A549 (cell line): ENCODE data around the gene CCDC57. TPM values are rescaled to one million over a fixed set of nuclear protein-coding genes. Genes with fewer than 3 reads are reported as not detected.

ENCODE experiments used
- ATAC-seq, 2 experiments: fragments of 200-7000 bp in 1 of 2; fragments of >200 bp in 1 of 2; cut with Nextera tagmentation in 1 of 2; cut with Tn5 transposase in 1 of 2; 3 replicates each; pipeline versions ENCODE4 v1.8.0 to v1.9.1; 2018 to 2020; ENCODE audit warnings: mild to moderate bottlenecking in 1 of 2, moderate library complexity in 1 of 2
- CTCF ChIA-PET: fragments of 300-600 bp; sonication (Branson Sonifier 250); formaldehyde crosslinking; extraction: SDS; loops from one replicate; lab custom pipeline; 2021; ENCODE audit warnings: antibody characterized with exemption, inconsistent platforms; lab: Yijun Ruan, JAX
- POLR2A ChIA-PET: fragments of 350-600 bp; formaldehyde crosslinking; extraction: SDS; loops from one replicate; lab custom pipeline; 2021; ENCODE audit warnings: antibody characterized with exemption, inconsistent platforms; lab: Yijun Ruan, JAX
- DNase-seq, 2 experiments: peaks; one replicate each; pipeline versions ENCODE4 v3.0.0 to v3.0.0-alpha.2; 2011 to 2016; ENCODE audit warnings: low read depth in 1 of 2, low spot score in 1 of 2
- FAIRE-seq: peaks from 2 replicates; lab custom pipeline; 2011; peaks lifted over from hg19 to GRCh38; lab: Jason Lieb, UNC
- H3K27ac ChIP-seq, 2 experiments: fragments of >200 bp; sonication (Bioruptor Twin); formaldehyde crosslinking; 3 replicates each; pipeline ENCODE4 v1.5.1; 2016 to 2017
- H3K4me1 ChIP-seq: fragments of >200 bp; sonication (Bioruptor Twin); formaldehyde crosslinking; 3 replicates; pipeline ENCODE4 v1.6.1; 2016
- H3K4me2 ChIP-seq: fragments of >200 bp; sonication (Bioruptor Twin); formaldehyde crosslinking; 3 replicates; pipeline ENCODE4 v1.6.1; 2016
- H3K4me3 ChIP-seq: fragments of >200 bp; sonication (Bioruptor Twin); formaldehyde crosslinking; 3 replicates; pipeline ENCODE4 v1.5.1; 2016
- H3K9me3 ChIP-seq: fragments of >200 bp; sonication (Bioruptor Twin); formaldehyde crosslinking; 3 replicates; pipeline ENCODE4 v1.6.1; 2016
- ATOH8 ChIP-seq: fragments of 250-450 bp; sonication (Bioruptor Pico); IDR thresholded peaks from 2 replicates; pipeline ENCODE4 v1.5.0; 2020; ENCODE audit warnings: low read depth, mild to moderate bottlenecking, moderate library complexity
- CBX8 ChIP-seq: fragments of 200-600 bp; sonication (generic); IDR thresholded peaks from 2 replicates; pipeline ENCODE4 v1.6.1; 2016
- CHD4 ChIP-seq: fragments of 200-600 bp; sonication (generic); IDR thresholded peaks from 2 replicates; pipeline ENCODE4 v1.6.1; 2016; ENCODE audit warnings: antibody characterized with exemption, mild to moderate bottlenecking, borderline replicate concordance
- E2F6 ChIP-seq: IDR thresholded peaks from 2 replicates; pipeline ENCODE4 v1.6.1; 2012; ENCODE audit warnings: low read depth, borderline replicate concordance
- EHF ChIP-seq: fragments of 250-450 bp; sonication (Bioruptor Pico); IDR thresholded peaks from 2 replicates; pipeline ENCODE4 v1.5.0; 2020; ENCODE audit warnings: mild to moderate bottlenecking
- EHMT2 ChIP-seq: fragments of 200-600 bp; sonication (generic); IDR thresholded peaks from 2 replicates; pipeline ENCODE4 v1.6.1; 2016; ENCODE audit warnings: antibody characterized with exemption, low read depth, mild to moderate bottlenecking, moderate library complexity
- FOSB ChIP-seq: fragments of 250-450 bp; sonication (Bioruptor Pico); IDR thresholded peaks from 2 replicates; pipeline ENCODE4 v1.5.0; 2020; ENCODE audit warnings: mild to moderate bottlenecking, moderate library complexity
- FOXS1 ChIP-seq: fragments of 250-450 bp; sonication (Bioruptor Pico); IDR thresholded peaks from 2 replicates; pipeline ENCODE4 v1.5.0; 2020; ENCODE audit warnings: mild to moderate bottlenecking, moderate library complexity
- HDAC2 ChIP-seq: fragments of 200-600 bp; sonication (generic); IDR thresholded peaks from 2 replicates; pipeline ENCODE4 v1.6.1; 2016
- HEYL ChIP-seq: fragments of 250-450 bp; sonication (Bioruptor Pico); IDR thresholded peaks from 2 replicates; pipeline ENCODE4 v1.8.0; 2021; ENCODE audit warnings: mild to moderate bottlenecking, moderate library complexity
- HMGXB4 ChIP-seq: fragments of 250-450 bp; sonication (Bioruptor Pico); IDR thresholded peaks from 2 replicates; pipeline ENCODE4 v1.5.0; 2021; ENCODE audit warnings: mild to moderate bottlenecking, moderate library complexity, borderline replicate concordance
- HOXB13 ChIP-seq: fragments of 250-450 bp; sonication (Bioruptor Pico); IDR thresholded peaks from 2 replicates; pipeline ENCODE4 v1.5.0; 2020; ENCODE audit warnings: low read depth, mild to moderate bottlenecking, moderate library complexity
- HOXB5 ChIP-seq: fragments of 250-450 bp; sonication (Bioruptor Pico); IDR thresholded peaks from 2 replicates; pipeline ENCODE4 v1.5.0; 2020; ENCODE audit warnings: mild to moderate bottlenecking, moderate library complexity
- JUN ChIP-seq, 2 experiments: fragments of >200 bp; sonication (Bioruptor Twin); formaldehyde crosslinking; IDR thresholded peaks; 2 replicates in 1 of 2; 3 replicates in 1 of 2; pipeline ENCODE4 v1.6.1; 2016 to 2017
- KDM1A ChIP-seq: fragments of 200-600 bp; sonication (generic); IDR thresholded peaks from 2 replicates; pipeline ENCODE4 v1.6.1; 2016; ENCODE audit warnings: low read depth, mild to moderate bottlenecking
- KDM5A ChIP-seq: fragments of 200-600 bp; sonication (generic); IDR thresholded peaks from 2 replicates; pipeline ENCODE4 v1.6.1; 2016; ENCODE audit warnings: antibody characterized with exemption, mild to moderate bottlenecking
- MAX ChIP-seq: IDR thresholded peaks from 2 replicates; pipeline ENCODE4 v1.6.1; 2012
- MYC ChIP-seq: IDR thresholded peaks from 2 replicates; pipeline ENCODE4 v1.6.1; 2012; ENCODE audit warnings: mild to moderate bottlenecking, inconsistent platforms, low read length, improper control_type of control experiment, borderline replicate concordance
- POLR2A ChIP-seq: IDR thresholded peaks from 2 replicates; pipeline ENCODE4 v1.6.1; 2012; ENCODE audit warnings: mild to moderate bottlenecking, low read length
- POLR2AphosphoS2 ChIP-seq: conservative IDR thresholded peaks from 2 replicates; pipeline ENCODE4 v1.6.1; 2012; ENCODE audit warnings: low read length, improper control_type of control experiment, inconsistent platforms
- RNF2 ChIP-seq: fragments of 200-600 bp; sonication (generic); IDR thresholded peaks from 2 replicates; pipeline ENCODE4 v1.6.1; 2016; ENCODE audit warnings: low read depth, mild to moderate bottlenecking, antibody characterized with exemption, moderate library complexity, borderline replicate concordance
- TFCP2L1 ChIP-seq: fragments of 250-450 bp; sonication (Bioruptor Pico); IDR thresholded peaks from 2 replicates; pipeline ENCODE4 v1.5.0; 2021; ENCODE audit warnings: mild to moderate bottlenecking
- USF2 ChIP-seq: fragments of 450-650 bp; IDR thresholded peaks from 2 replicates; pipeline ENCODE4 v1.6.1; 2014; ENCODE audit warnings: antibody characterized with exemption
- ZC3H11A ChIP-seq: fragments of 450-650 bp; IDR thresholded peaks from 2 replicates; pipeline ENCODE4 v1.6.1; 2014; ENCODE audit warnings: antibody characterized with exemption, mild to moderate bottlenecking
- ZNF302 ChIP-seq: fragments of 250-450 bp; sonication (Bioruptor Pico); IDR thresholded peaks from 2 replicates; pipeline ENCODE4 v1.9.0; 2021; ENCODE audit warnings: inconsistent platforms, mild to moderate bottlenecking, moderate library complexity
- WGBS: methylation state at CpG from one replicate; pipeline ENCODE4 v1.1.6; 2017; ENCODE audit errors: missing lambda C conversion rate; 5-methylcytosine and 5-hydroxymethylcytosine counted together
- polyA plus RNA-seq, 4 experiments: library from polyadenylated mRNA; depleted of rRNA in 3 of 4; stranded (reverse); fragments of >200 nt; fragmentation: RNase III in 1 of 4; extraction: RNeasy Plus Mini Kit Qiagen cat#74134 plus additional on column Dnase treatment in 1 of 4; gene quantifications; 2 replicates in 3 of 4; 3 replicates in 1 of 4; pipeline ENCODE4 v1.2.3, GENCODE V29; 2011 to 2017

The CCDC57 gene
- polyA plus RNA-seq, 2 of the 4 experiments (the other 2 are of a cell fraction): 18.2 to 18.5 TPM

- no peak for FAIRE-seq
- WGBS: 89% methylated on average over 5 of the region's 10 CpGs
Observed at GRCh38 chr17:82101301-82101715, 111.3 kb downstream of the CCDC57 start.

GRCh38 chr17:82100502-82101298 lies 111.9 kb downstream of the CCDC57 start:
- FAIRE-seq (no peak), ATAC-seq (no peak), DNase-seq (no peak)
- Histone ChIP-seq H3K4me3 (no peak overlapping the region), H3K9me3 (no peaks in the 10 kb centered on the region), H3K27ac (peak overlapping the region in 1 of 2 experiments; percentile 96; a peak in 3 of 6 replicates), H3K4me2 (peak overlapping the region; percentile 91; the same call in 1 of the 3 replicates)
- ChIA-PET CTCF (interaction anchor here (0.7 to 4.1 kb wide), 6 partner anchors 10 to 81 kb away, joined by 3 to 22 read pairs (median 4); no protein-coding TSS in a partner anchor), POLR2A (interaction anchor here (1.5 kb wide), 1 partner anchor 12 kb away, joined by 3 read pairs; no protein-coding TSS in a partner anchor)
- 94% methylated on average over 33 of the region's 35 CpGs for WGBS
- TF ChIP-seq POLR2A: 0 out of 2 replicates have a peak, but pooled peaks have one; percentile 18
- no peak for TF ChIP-seq MYC
- TF ChIP-seq ZC3H11A: no peak
- no peak for TF ChIP-seq ATOH8 (CRISPR knock-in tag)
- TF ChIP-seq JUN (IDR thresholded peaks at IDR 0.05): peak in 1 of 2 experiments; percentile 14; a peak in 1 of 5 replicates
- TF ChIP-seq, all 56 proteins: peak for 2
- H3K4me1 ChIP-seq: peaks cover 64% of the 10 kb centered on the region

More at GRCh38 chr17:82101301-82101715, 111.3 kb downstream of the CCDC57 start:
- H3K4me2 ChIP-seq: peak overlapping the region; percentile 49
- H3K27ac ChIP-seq: peak overlapping the region; percentile 59 to 96; a peak in 5 of 6 replicates
- POLR2A ChIA-PET: interaction anchor here (1.5 kb wide), 1 partner anchor 11 kb away, joined by 3 read pairs; no protein-coding TSS in a partner anchor
- no peak for DNase-seq
- H3K4me3 ChIP-seq: no peak overlapping the region
- CTCF ChIA-PET: interaction anchor here (0.9 to 4.1 kb wide), 4 partner anchors 64 to 82 kb away, joined by 3 to 22 read pairs (median 4); partner anchors contain the start of gene DCXR
- no peaks in the 10 kb centered on the region for H3K9me3 ChIP-seq
- no peak for ATAC-seq
- peaks cover 64% of the 10 kb centered on the region for H3K4me1 ChIP-seq
- TF ChIP-seq EHMT2 (no peak), HDAC2 (no peak), ZNF302 (CRISPR knock-in tag) (no peak), CBX8 (no peak), FOSB (CRISPR knock-in tag) (no peak), MYC (no peak), KDM1A (no peak), CHD4 (no peak), KDM5A (no peak)
- TF ChIP-seq, all 56 proteins: peak for 0

GRCh38 chr17:82098939-82099763 lies 113.5 kb downstream of the CCDC57 start:
- Histone ChIP-seq H3K4me2 (peak overlapping the region; percentile 91), H3K4me1 (peaks cover 62% of the 10 kb centered on the region), H3K4me3 (peak overlapping the region; percentile 53), H3K27ac (peak overlapping the region; percentile 95 to 96), H3K9me3 (no peaks in the 10 kb centered on the region)
- CTCF ChIA-PET: interaction anchor here (0.6 to 1.7 kb wide), 10 partner anchors 10 to 162 kb away, joined by 3 to 10 read pairs (median 4); partner anchors contain the start of genes PYCR1 and RAC3
- FAIRE-seq: no peak
- ATAC-seq: peak; percentile 6 to 16
- WGBS: 47% methylated on average over 66 of the region's 80 CpGs
- no peak for DNase-seq
- POLR2A ChIA-PET: interaction anchor here (0.6 to 2.9 kb wide), 25 partner anchors 7 to 199 kb away, joined by 3 to 33 read pairs (median 4); partner anchors contain the start of genes CENPX, DCXR, DUS1L and LRRC45
- TF ChIP-seq HMGXB4: peak; percentile 72; the same call in 1 of the 2 replicates
- TF ChIP-seq TFCP2L1 (CRISPR knock-in tag): peak; percentile 95
- peak; percentile 93 for TF ChIP-seq HOXB5 (CRISPR knock-in tag)
- peak; percentile 82; the same call in 1 of the 2 replicates for TF ChIP-seq E2F6
- peak; percentile 14; the same call in 1 of the 2 replicates for TF ChIP-seq USF2
- peak; percentile 97 for TF ChIP-seq MAX
- peak; percentile 87 for TF ChIP-seq MYC
- peak; percentile 63; the same call in 1 of the 2 replicates for TF ChIP-seq RNF2
- peak; percentile 96 for TF ChIP-seq HOXB13
- no peak for TF ChIP-seq EHMT2
- TF ChIP-seq POLR2AphosphoS2: no peak
- TF ChIP-seq EHF: peak; percentile 96
- TF ChIP-seq FOXS1: peak; percentile 55; the same call in 1 of the 2 replicates
- TF ChIP-seq HEYL (CRISPR knock-in tag): peak; percentile 73
- 0 out of 2 replicates have a peak, but pooled peaks have one; percentile 24 for TF ChIP-seq FOSB (CRISPR knock-in tag)
